H9 (cell line): Measurements from ENCODE around the gene CCM2. TPM values are rescaled to one million over a fixed set of nuclear protein-coding genes. Genes with fewer than 3 reads are reported as not detected.

Source experiments
- DNase-seq: peaks from one replicate; pipeline ENCODE4 v3.0.0-alpha.2; 2017
- H2AFZ ChIP-seq: one replicate; pipeline ENCODE4 v1.6.1; 2013; ENCODE audit warnings: mild to moderate bottlenecking, low read length, control low read depth, moderate library complexity
- H2AK5ac ChIP-seq: 2 replicates; pipeline ENCODE4 v1.6.1; 2013; ENCODE audit warnings: low read length, control low read depth, mixed read lengths; ENCODE audit not compliant: insufficient read length
- H2BK120ac ChIP-seq: one replicate; pipeline ENCODE4 v1.6.1; 2013; ENCODE audit warnings: low read depth, mild to moderate bottlenecking, low read length, control low read depth, inconsistent platforms; ENCODE audit not compliant: poor library complexity, severe bottlenecking
- H2BK12ac ChIP-seq: 2 replicates; pipeline ENCODE4 v1.6.1; 2013; ENCODE audit warnings: low read length, control low read depth, mixed read lengths, low read depth; ENCODE audit not compliant: insufficient read length
- H2BK15ac ChIP-seq: 2 replicates; pipeline ENCODE4 v1.6.1; 2013; ENCODE audit warnings: low read depth, low read length, control low read depth
- H2BK20ac ChIP-seq: one replicate; pipeline ENCODE4 v1.6.1; 2013; ENCODE audit warnings: low read depth, mild to moderate bottlenecking, low read length, control low read depth, inconsistent platforms; ENCODE audit not compliant: poor library complexity, severe bottlenecking
- H2BK5ac ChIP-seq: 2 replicates; pipeline ENCODE4 v1.6.1; 2013; ENCODE audit warnings: low read length, control low read depth, mixed read lengths; ENCODE audit not compliant: insufficient read length
- H3K14ac ChIP-seq: 2 replicates; pipeline ENCODE4 v1.6.1; 2013; ENCODE audit warnings: low read length, control low read depth; ENCODE audit not compliant: insufficient read depth
- H3K18ac ChIP-seq: 2 replicates; pipeline ENCODE4 v1.6.1; 2013; ENCODE audit warnings: low read depth, mild to moderate bottlenecking, mixed read lengths, low read length, control low read depth; ENCODE audit not compliant: insufficient read length
- H3K23ac ChIP-seq: 2 replicates; pipeline ENCODE4 v1.6.1; 2013; ENCODE audit warnings: low read length, control low read depth, mixed read lengths, low read depth; ENCODE audit not compliant: insufficient read length
- H3K23me2 ChIP-seq: 2 replicates; pipeline ENCODE4 v1.6.1; 2013; ENCODE audit warnings: low read depth, mild to moderate bottlenecking, mixed read lengths, low read length, control low read depth; ENCODE audit not compliant: insufficient read length, poor library complexity, severe bottlenecking
- H3K27ac ChIP-seq: 2 replicates; pipeline ENCODE4 v1.5.1; 2013; ENCODE audit warnings: low read length, control low read depth, mixed read lengths, low read depth; ENCODE audit not compliant: insufficient read length
- H3K27me3 ChIP-seq: 2 replicates; pipeline ENCODE4 v1.6.1; 2013; ENCODE audit warnings: low read length, control low read depth, inconsistent platforms; ENCODE audit not compliant: insufficient read depth
- H3K4ac ChIP-seq: 2 replicates; pipeline ENCODE4 v1.6.1; 2013; ENCODE audit warnings: low read depth, mild to moderate bottlenecking, control low read depth, inconsistent platforms, low read length, moderate library complexity
- H3K4me1 ChIP-seq: 2 replicates; pipeline ENCODE4 v1.6.1; 2013; ENCODE audit warnings: low read length, control low read depth, inconsistent platforms; ENCODE audit not compliant: insufficient read depth
- H3K4me2 ChIP-seq: 2 replicates; pipeline ENCODE4 v1.6.1; 2013; ENCODE audit warnings: low read length, control low read depth, mixed read lengths; ENCODE audit not compliant: insufficient read length, insufficient read depth
- H3K56ac ChIP-seq: 2 replicates; pipeline ENCODE4 v1.6.1; 2013; ENCODE audit warnings: low read depth, mild to moderate bottlenecking, mixed read lengths, low read length, control low read depth; ENCODE audit not compliant: insufficient read length
- H3K79me1 ChIP-seq: 2 replicates; pipeline ENCODE4 v1.6.1; 2013; ENCODE audit warnings: low read depth, mild to moderate bottlenecking, moderate library complexity, low read length, control low read depth, inconsistent platforms; ENCODE audit not compliant: insufficient read depth, poor library complexity, severe bottlenecking
- H3K79me2 ChIP-seq: 2 replicates; pipeline ENCODE4 v1.6.1; 2013; ENCODE audit warnings: low read length, control low read depth, inconsistent platforms; ENCODE audit not compliant: insufficient read depth
- H3K9ac ChIP-seq: 2 replicates; pipeline ENCODE4 v1.6.1; 2013; ENCODE audit warnings: low read length, control low read depth, mixed read lengths; ENCODE audit not compliant: insufficient read length; ENCODE audit errors: extremely low read depth
- H3K9me3 ChIP-seq: one replicate; pipeline ENCODE4 v1.6.1; 2013; ENCODE audit warnings: low read depth, low read length, inconsistent platforms; ENCODE audit not compliant: control insufficient read depth
- H3T11ph ChIP-seq: one replicate; pipeline ENCODE4 v1.6.1; 2013; ENCODE audit warnings: mild to moderate bottlenecking, low read length, control low read depth, inconsistent platforms
- H4K20me1 ChIP-seq: one replicate; pipeline ENCODE4 v1.6.1; 2013; ENCODE audit not compliant: control insufficient read depth, insufficient read length, insufficient read depth
- H4K5ac ChIP-seq: 2 replicates; pipeline ENCODE4 v1.6.1; 2013; ENCODE audit warnings: low read depth, mild to moderate bottlenecking, mixed read lengths, low read length, control low read depth; ENCODE audit not compliant: insufficient read length
- H4K8ac ChIP-seq: replicated peaks from 2 replicates; pipeline ENCODE4 v1.6.1; 2013; ENCODE audit warnings: low read length, control low read depth, mixed read lengths, low read depth; ENCODE audit not compliant: insufficient read length
- H4K91ac ChIP-seq: 2 replicates; pipeline ENCODE4 v1.6.1; 2013; ENCODE audit warnings: low read depth, mild to moderate bottlenecking, moderate library complexity, mixed read lengths, low read length, control low read depth; ENCODE audit not compliant: insufficient read length
- H3K27ac Mint-ChIP-seq, 3 experiments: 2 replicates in 2 of 3; 3 replicates in 1 of 3; pipeline ENCODE4 v1.8.0; 2020 to 2021; ENCODE audit warnings: mixed read lengths in 3 of 3, mild to moderate bottlenecking in 1 of 3, moderate library complexity in 1 of 3
- H3K27me3 Mint-ChIP-seq: 2 replicates; pipeline ENCODE4 v1.8.0; 2021; ENCODE audit warnings: low read depth, mild to moderate bottlenecking, moderate library complexity, mixed read lengths
- H3K36me3 Mint-ChIP-seq, 3 experiments: 2 replicates in 2 of 3; 3 replicates in 1 of 3; pipeline ENCODE4 v1.8.0; 2020 to 2021; ENCODE audit warnings: low read depth in 3 of 3, mixed read lengths in 3 of 3; ENCODE audit not compliant: insufficient read depth in 1 of 3
- H3K4me1 Mint-ChIP-seq, 2 experiments: 2 replicates each; pipeline ENCODE4 v1.8.0; 2020; ENCODE audit warnings: mixed read lengths in 2 of 2
- H3K4me3 Mint-ChIP-seq, 2 experiments: 2 replicates in 1 of 2; 3 replicates in 1 of 2; pipeline ENCODE4 v1.8.0; 2020 to 2021; ENCODE audit warnings: mild to moderate bottlenecking in 2 of 2, mixed read lengths in 2 of 2, moderate library complexity in 1 of 2
- H3K9me3 Mint-ChIP-seq, 2 experiments: 2 replicates in 1 of 2; 3 replicates in 1 of 2; pipeline ENCODE4 v1.8.0; 2020; ENCODE audit warnings: mild to moderate bottlenecking in 2 of 2, mixed read lengths in 2 of 2, moderate library complexity in 1 of 2
- CTCF ChIP-seq: fragments of 200-600 bp; sonication (generic); conservative IDR thresholded peaks from 3 replicates; pipeline ENCODE4 v1.8.0; 2021; ENCODE audit warnings: antibody characterized with exemption, mild to moderate bottlenecking
- WGBS: extraction: QIAGEN DNeasy Blood & Tissue Kit; methylation state at CpG from one replicate; pipeline ENCODE4 v1.1.7; 2013; ENCODE audit warnings: missing lambda C conversion rate, low lambda C conversion rate, mixed read lengths; ENCODE audit not compliant: insufficient read length; ENCODE audit errors: extremely low coverage; 5-methylcytosine and 5-hydroxymethylcytosine counted together
- total RNA-seq: library from RNA; stranded (reverse); gene quantifications from 2 replicates; pipeline ENCODE4 v1.2.1, GENCODE V29; 2021

CCM2 gene
- total RNA-seq, 1 experiment from 2014 or later, result 30.4 TPM

- Histone ChIP-seq H3K18ac (no peak overlapping the region), H3K4me1 (no peaks in the 10 kb centered on the region), H3K9ac (no peak overlapping the region), H2BK5ac (no peak overlapping the region), H4K91ac (no peak overlapping the region), H3K4me2 (no peak overlapping the region), H2BK15ac (no peak overlapping the region), H3K79me2 (no peaks in the 10 kb centered on the region), H2AK5ac (no peak overlapping the region), H2BK12ac (no peak overlapping the region), H3K56ac (no peak overlapping the region), H2BK120ac (no peak overlapping the region), H3K79me1 (no peaks in the 10 kb centered on the region), H3K4ac (no peak overlapping the region), H2AFZ (no peak overlapping the region), H3K23ac (no peak overlapping the region), H3K23me2 (peaks cover 4% of the 10 kb centered on the region), H3K27ac (no peak overlapping the region), H3K9me3 (no peaks in the 10 kb centered on the region), H4K5ac (no peak overlapping the region), H3K27me3 (no peaks in the 10 kb centered on the region), H4K8ac (no peak overlapping the region), H2BK20ac (no peak overlapping the region), H3K14ac (no peak overlapping the region), H3T11ph (no peak overlapping the region), H4K20me1 (no peaks in the 10 kb centered on the region)
- WGBS, result no CpG with 5 or more reads among the region's 8 CpGs
- Mint-ChIP-seq H3K36me3 (peaks cover 0 to 15% (median 11%) of the 10 kb centered on the region in 3 experiments; a peak in 4 of 7 replicates), H3K27me3 (no peaks in the 10 kb centered on the region), H3K4me1 (peaks cover 4 to 11% of the 10 kb centered on the region in 2 experiments; a peak in 2 of 4 replicates), H3K27ac (no peak overlapping the region), H3K4me3 (no peak overlapping the region), H3K9me3 (peaks cover 0 to 4% of the 10 kb centered on the region in 2 experiments; a peak in 1 of 5 replicates)
- DNase-seq, result no peak
- TF ChIP-seq CTCF, result no peak
Measured at GRCh38 chr7:44995555-44996493, 4.2 kb upstream of the CCM2 start.
